Parathyroid adenoma (tissue), 2 donors: ENCODE results near the gene TARDBP.
"Not testable (repeated sequence)": the region's sequence is repeated elsewhere in the genome, so short reads cannot be mapped to it uniquely, and the experiment has no call there.

Experiments
- H2AFZ ChIP-seq: fragments of 300-600 bp; sonication (generic); one replicate; pipeline ENCODE4 v1.7.0; 2017; ENCODE audit warnings: antibody characterized with exemption, mild to moderate bottlenecking
- H3K27ac ChIP-seq: fragments of 300-600 bp; sonication (generic); one replicate; pipeline ENCODE4 v1.7.0; 2017
- H3K27me3 ChIP-seq: fragments of 300-600 bp; sonication (generic); one replicate; pipeline ENCODE4 v1.7.0; 2017; ENCODE audit warnings: low read length; ENCODE audit not compliant: control insufficient read depth, insufficient read depth
- H3K36me3 ChIP-seq: fragments of 300-600 bp; sonication (generic); one replicate; pipeline ENCODE4 v1.7.0; 2017; ENCODE audit warnings: low read length; ENCODE audit not compliant: control insufficient read depth, insufficient read depth
- H3K4me1 ChIP-seq: fragments of 300-600 bp; sonication (generic); one replicate; pipeline ENCODE4 v1.7.0; 2017; ENCODE audit warnings: control low read depth
- H3K4me2 ChIP-seq: fragments of 300-600 bp; sonication (generic); one replicate; pipeline ENCODE4 v1.7.0; 2017; ENCODE audit warnings: low read length
- H3K4me3 ChIP-seq: fragments of 300-600 bp; sonication (generic); one replicate; pipeline ENCODE4 v1.7.0; 2017; ENCODE audit warnings: low read depth, low read length
- H3K79me2 ChIP-seq: fragments of 300-600 bp; sonication (generic); one replicate; pipeline ENCODE4 v1.7.0; 2017; ENCODE audit warnings: control low read depth
- H3K9ac ChIP-seq: fragments of 300-600 bp; sonication (generic); one replicate; pipeline ENCODE4 v1.7.0; 2017; ENCODE audit warnings: mild to moderate bottlenecking
- H3K9me3 ChIP-seq: fragments of 300-600 bp; sonication (generic); one replicate; pipeline ENCODE4 v1.7.0; 2017; ENCODE audit warnings: low read length; ENCODE audit not compliant: control insufficient read depth
- TF ChIP-seq, protein P1 (sequence below): fragments of 300-600 bp; sonication (generic); IDR thresholded peaks from one replicate; pipeline ENCODE4 v1.7.0; 2017; ENCODE audit warnings: antibody characterized with exemption, mild to moderate bottlenecking
- donor health status: primary hyperparathyroidism.

Gene TARDBP

GRCh38 chr1:10980841-10981727 lies 31.4 kb upstream of the TARDBP start:
- Histone ChIP-seq H3K9me3 (no peaks in the 10 kb centered on the region), H3K27ac (no peak overlapping the region), H3K79me2 (no peaks in the 10 kb centered on the region), H3K4me3 (no peak overlapping the region), H3K27me3 (no peaks in the 10 kb centered on the region), H3K36me3 (no peaks in the 10 kb centered on the region), H3K4me1 (no peaks in the 10 kb centered on the region), H2AFZ (no peak overlapping the region), H3K4me2 (no peak overlapping the region), H3K9ac (no peak overlapping the region)
- TF ChIP-seq, protein P1, sequence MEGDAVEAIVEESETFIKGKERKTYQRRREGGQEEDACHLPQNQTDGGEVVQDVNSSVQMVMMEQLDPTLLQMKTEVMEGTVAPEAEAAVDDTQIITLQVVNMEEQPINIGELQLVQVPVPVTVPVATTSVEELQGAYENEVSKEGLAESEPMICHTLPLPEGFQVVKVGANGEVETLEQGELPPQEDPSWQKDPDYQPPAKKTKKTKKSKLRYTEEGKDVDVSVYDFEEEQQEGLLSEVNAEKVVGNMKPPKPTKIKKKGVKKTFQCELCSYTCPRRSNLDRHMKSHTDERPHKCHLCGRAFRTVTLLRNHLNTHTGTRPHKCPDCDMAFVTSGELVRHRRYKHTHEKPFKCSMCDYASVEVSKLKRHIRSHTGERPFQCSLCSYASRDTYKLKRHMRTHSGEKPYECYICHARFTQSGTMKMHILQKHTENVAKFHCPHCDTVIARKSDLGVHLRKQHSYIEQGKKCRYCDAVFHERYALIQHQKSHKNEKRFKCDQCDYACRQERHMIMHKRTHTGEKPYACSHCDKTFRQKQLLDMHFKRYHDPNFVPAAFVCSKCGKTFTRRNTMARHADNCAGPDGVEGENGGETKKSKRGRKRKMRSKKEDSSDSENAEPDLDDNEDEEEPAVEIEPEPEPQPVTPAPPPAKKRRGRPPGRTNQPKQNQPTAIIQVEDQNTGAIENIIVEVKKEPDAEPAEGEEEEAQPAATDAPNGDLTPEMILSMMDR: no peak

DNA sequence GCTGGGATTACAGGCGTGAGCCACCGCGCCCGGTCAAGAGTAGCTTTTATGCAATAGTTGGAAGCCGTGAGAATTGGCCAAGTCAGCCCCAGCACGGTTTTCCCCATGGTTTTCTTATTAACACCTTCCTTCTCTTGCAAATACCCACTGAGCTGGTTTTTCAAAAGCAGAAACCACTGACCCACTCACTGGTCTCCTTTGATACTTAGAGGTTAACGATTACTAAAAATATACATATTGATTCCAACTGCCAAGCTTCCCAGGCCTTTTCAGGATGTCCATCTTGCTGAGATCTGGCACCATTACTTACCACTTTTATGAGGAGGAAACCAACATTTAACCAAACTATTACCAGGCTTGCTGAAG lies 25.9 kb upstream of the TARDBP start:
- Histone ChIP-seq H3K36me3 (no peaks in the 10 kb centered on the region), H3K9ac (no peak overlapping the region), H3K4me3 (no peak overlapping the region), H3K27ac (no peak overlapping the region), H2AFZ (no peak overlapping the region), H3K4me2 (no peak overlapping the region), H3K4me1 (no peaks in the 10 kb centered on the region), H3K79me2 (no peaks in the 10 kb centered on the region), H3K27me3 (no peaks in the 10 kb centered on the region), H3K9me3 (no peaks in the 10 kb centered on the region)
- TF ChIP-seq, protein P1: no peak

GRCh38 chr1:10987840-10988417 lies 24.5 kb upstream of the TARDBP start:
- Histone ChIP-seq H3K4me1 (no peaks in the 10 kb centered on the region), H3K36me3 (no peaks in the 10 kb centered on the region), H3K79me2 (no peaks in the 10 kb centered on the region), H3K4me2 (no peak overlapping the region), H3K9ac (no peak overlapping the region), H3K9me3 (no peaks in the 10 kb centered on the region), H3K27ac (no peak overlapping the region), H2AFZ (no peak overlapping the region), H3K27me3 (no peaks in the 10 kb centered on the region), H3K4me3 (no peak overlapping the region)
- TF ChIP-seq, protein P1: no peak

- H3K4me1 ChIP-seq: no peaks in the 10 kb centered on the region
- no peak overlapping the region for H2AFZ ChIP-seq
- TF ChIP-seq, protein P1: no peak
Observed at GRCh38 chr1:10989095-10989494, 23.4 kb upstream of the TARDBP start.

GRCh38 chr1:10989920-10990516 lies 22.4 kb upstream of the TARDBP start:
- not testable (repeated sequence) for H3K27ac ChIP-seq, H3K4me1 ChIP-seq, H3K27me3 ChIP-seq

More at GRCh38 chr1:10989095-10989494, 23.4 kb upstream of the TARDBP start:
- Histone ChIP-seq H3K4me2 (no peak overlapping the region), H3K36me3 (no peaks in the 10 kb centered on the region), H3K27me3 (no peaks in the 10 kb centered on the region), H3K4me3 (no peak overlapping the region), H3K79me2 (no peaks in the 10 kb centered on the region), H3K9ac (no peak overlapping the region), H3K27ac (no peak overlapping the region), H3K9me3 (no peaks in the 10 kb centered on the region)

More at GRCh38 chr1:10989920-10990516, 22.4 kb upstream of the TARDBP start:
- not testable (repeated sequence) for H3K9ac ChIP-seq, H3K9me3 ChIP-seq, H3K36me3 ChIP-seq, H3K79me2 ChIP-seq, H3K4me3 ChIP-seq, H3K4me2 ChIP-seq, H2AFZ ChIP-seq
